GM12873 (cell line): ENCODE data around the gene MSRB3.

ENCODE experiments used
- CTCF ChIP-seq: IDR thresholded peaks from 2 replicates; pipeline ENCODE4 v1.5.1; 2012; ENCODE audit warnings: low read depth, mild to moderate bottlenecking, moderate library complexity, low read length, control low read depth; ENCODE audit not compliant: insufficient read depth; ENCODE audit errors: missing control alignments

The MSRB3 gene

GRCh38 chr12:65305346-65305950 lies 27.0 kb downstream of the MSRB3 start:
- TF ChIP-seq CTCF, result no peak

DNA sequence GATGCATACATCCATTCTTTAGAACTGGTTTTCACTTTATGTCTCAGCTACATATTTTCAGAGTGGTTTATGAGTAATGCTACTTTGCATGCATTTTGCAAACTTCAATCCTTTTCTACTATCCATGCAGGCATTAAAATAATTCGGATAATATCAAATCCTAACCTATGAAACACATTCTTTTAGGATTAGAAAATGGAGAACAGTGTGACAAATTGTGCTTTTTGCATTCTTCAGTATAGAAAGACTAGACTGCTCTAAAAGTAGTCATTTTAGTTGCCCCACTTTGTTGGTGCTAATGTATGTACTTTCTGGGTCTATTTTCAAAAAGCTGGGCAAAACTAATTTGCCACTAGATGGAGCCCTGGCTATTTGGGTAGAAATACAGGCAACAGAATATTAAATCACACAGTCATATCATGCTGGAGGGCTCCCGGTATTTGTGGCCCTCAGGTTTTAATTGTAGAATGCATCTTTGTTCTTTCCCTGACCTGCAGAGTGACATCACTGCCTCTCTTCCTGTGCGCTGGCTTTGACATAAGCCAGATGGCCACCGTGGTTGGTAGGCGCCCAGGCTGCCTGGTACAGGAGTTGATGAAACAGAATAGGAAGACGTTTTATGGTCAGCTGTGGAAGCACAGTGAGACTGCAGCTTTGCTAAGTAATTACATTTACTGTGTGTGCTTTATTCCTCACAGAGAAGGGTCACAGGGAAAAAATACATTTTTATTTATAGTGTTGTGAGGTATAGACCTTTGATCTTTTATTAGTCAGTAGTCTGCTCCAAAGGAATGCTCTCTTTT lies 28.1 kb downstream of the MSRB3 start:
- TF ChIP-seq CTCF, result peak; percentile 55

GRCh38 chr12:65307169-65307501 lies 28.7 kb downstream of the MSRB3 start:
- TF ChIP-seq CTCF, result no peak

DNA sequence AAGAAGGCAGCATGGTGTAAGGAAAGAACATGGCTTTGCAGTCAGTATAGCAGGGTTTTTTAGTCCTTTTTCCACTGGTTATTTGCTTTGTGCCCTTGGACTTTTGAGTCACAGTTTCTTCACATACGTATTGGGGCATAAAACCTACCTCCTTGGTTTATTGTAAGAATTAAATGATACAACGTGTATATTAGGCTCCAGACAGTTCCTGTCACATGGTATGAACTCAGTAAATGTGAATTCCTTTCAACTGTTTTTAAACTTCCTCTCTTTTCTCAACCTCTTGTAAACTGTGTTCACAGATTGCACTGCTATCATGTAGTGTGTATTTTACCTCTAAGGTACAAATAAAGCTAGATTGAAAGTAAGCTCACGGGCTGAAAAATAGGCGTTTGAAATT lies 29.5 kb downstream of the MSRB3 start:
- no peak for TF ChIP-seq CTCF

DNA sequence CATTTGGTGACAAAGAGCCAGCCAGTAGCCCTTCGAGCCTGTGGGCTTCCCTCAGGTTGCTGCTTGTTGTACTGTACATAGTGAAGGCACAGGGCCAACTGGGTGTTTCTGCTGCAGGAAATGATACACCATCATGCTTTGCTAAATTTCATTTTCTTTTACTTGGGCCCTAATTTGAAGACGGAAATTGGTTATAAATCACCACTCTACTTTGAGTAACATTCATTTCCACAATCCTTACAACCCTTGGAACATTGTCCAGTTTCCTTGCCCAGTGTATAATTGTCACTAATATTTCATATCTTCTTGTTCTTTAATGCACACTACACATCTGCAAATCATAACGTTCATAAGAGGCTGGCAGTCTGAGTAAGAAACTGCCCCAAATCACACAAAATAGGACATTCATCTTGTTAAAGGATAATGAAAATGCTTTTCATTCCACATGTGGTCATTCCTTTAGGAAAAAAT lies 30.2 kb downstream of the MSRB3 start:
- no peak for TF ChIP-seq CTCF

- TF ChIP-seq CTCF, result no peak
Measured at GRCh38 chr12:65311260-65311659, 32.8 kb downstream of the MSRB3 start.

DNA sequence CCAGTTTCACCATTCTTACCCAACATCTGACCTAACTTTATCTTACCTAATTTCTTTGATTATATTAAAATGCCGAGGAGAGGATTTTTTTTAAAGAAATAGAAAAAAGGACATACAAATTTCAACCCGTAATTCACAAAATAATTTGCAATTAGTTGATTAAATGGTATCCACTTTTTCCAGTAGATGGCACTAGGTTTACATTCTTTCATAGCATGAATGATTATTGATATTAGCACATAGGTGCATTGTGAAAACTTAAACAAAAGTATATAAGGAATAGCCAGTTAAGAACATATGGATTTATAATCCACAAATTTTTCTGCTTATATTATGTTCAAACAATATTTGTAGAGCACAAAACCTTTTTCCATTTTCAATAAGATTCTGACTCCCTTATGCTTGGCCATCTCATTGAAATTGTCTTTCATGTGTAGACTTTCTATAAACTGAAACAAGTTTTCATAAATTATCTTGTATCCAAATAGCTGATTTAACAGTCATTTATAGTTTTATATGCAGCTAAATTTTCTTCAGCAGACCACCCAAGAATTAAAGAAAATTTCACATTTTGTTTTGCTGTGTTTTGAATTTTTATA lies 35.3 kb downstream of the MSRB3 start:
- no peak for TF ChIP-seq CTCF
